Right atrium auricular region (tissue), 2 donors: ENCODE data around the gene MYO1D. TPM values are rescaled to one million over a fixed set of nuclear protein-coding genes. Genes with fewer than 3 reads are reported as not detected.

Experiments
- DNase-seq: peaks from one replicate; pipeline ENCODE4 v3.0.0-alpha.2; 2019; ENCODE audit warnings: low spot score
- H3K27ac ChIP-seq, 2 donors: fragments of 200-600 bp; sonication (generic); 1 replicate in 1 of 2; 2 replicates in 1 of 2; pipeline ENCODE4 v1.5.1; 2016 to 2019
- H3K27me3 ChIP-seq, 2 donors: fragments of 200-600 bp; sonication (generic); one replicate each; pipeline versions ENCODE4 v1.5.1 to v1.6.0; 2017 to 2019
- H3K36me3 ChIP-seq: fragments of 200-600 bp; sonication (generic); one replicate; pipeline ENCODE4 v1.5.1; 2016
- H3K4me1 ChIP-seq, 2 donors: fragments of 200-600 bp; sonication (generic); one replicate each; pipeline versions ENCODE4 v1.5.1 to v1.6.0; 2017 to 2019
- H3K4me3 ChIP-seq, 2 donors: fragments of 200-600 bp; sonication (generic); 1 replicate in 1 of 2; 2 replicates in 1 of 2; pipeline ENCODE4 v1.5.1; 2017 to 2019; ENCODE audit warnings: mild to moderate bottlenecking in 1 of 2, moderate library complexity in 1 of 2
- H3K9me3 ChIP-seq, 2 donors: fragments of 200-600 bp; sonication (generic); one replicate each; pipeline ENCODE4 v1.5.1; 2019
- total RNA-seq, 2 donors: library from RNA; depleted of rRNA; stranded (reverse); fragments of >200 nt; gene quantifications; one replicate each; pipeline ENCODE4 v1.1.0, GENCODE V29; 2016
- TF ChIP-seq, protein P1 (sequence below), 2 donors: fragments of 200-600 bp; sonication (generic); IDR thresholded peaks; one replicate each; pipeline ENCODE4 v1.5.1; 2019; ENCODE audit warnings: antibody characterized with exemption in 2 of 2

The MYO1D gene
- total RNA-seq, 2 donors from 2014 or later: 21.9 to 25.1 TPM

DNA sequence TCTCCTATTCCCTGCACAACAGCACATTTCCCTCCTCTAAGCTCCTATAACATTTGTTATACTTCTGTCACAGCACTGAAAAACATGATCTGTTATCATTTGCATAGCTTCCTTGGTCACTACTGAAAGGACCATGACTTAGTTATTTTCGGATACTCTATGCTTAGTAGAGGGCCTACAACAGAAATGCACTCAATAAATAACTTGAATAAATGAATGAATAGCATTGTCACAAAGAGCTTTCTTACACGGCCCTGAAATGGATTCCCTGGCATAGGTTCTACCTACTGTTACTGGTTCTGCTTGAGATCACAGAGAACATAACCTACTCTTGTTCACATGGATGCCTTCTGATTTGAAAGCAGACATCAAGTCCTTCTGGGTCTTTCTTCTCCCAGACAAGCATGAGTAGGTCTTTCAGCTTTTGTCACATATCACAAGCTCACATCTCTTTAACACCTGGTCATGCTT, 41.6 kb downstream of the MYO1D start:
- DNase-seq: no peak
- H3K36me3 ChIP-seq: no peaks in the 10 kb centered on the region
- TF ChIP-seq, protein P1, sequence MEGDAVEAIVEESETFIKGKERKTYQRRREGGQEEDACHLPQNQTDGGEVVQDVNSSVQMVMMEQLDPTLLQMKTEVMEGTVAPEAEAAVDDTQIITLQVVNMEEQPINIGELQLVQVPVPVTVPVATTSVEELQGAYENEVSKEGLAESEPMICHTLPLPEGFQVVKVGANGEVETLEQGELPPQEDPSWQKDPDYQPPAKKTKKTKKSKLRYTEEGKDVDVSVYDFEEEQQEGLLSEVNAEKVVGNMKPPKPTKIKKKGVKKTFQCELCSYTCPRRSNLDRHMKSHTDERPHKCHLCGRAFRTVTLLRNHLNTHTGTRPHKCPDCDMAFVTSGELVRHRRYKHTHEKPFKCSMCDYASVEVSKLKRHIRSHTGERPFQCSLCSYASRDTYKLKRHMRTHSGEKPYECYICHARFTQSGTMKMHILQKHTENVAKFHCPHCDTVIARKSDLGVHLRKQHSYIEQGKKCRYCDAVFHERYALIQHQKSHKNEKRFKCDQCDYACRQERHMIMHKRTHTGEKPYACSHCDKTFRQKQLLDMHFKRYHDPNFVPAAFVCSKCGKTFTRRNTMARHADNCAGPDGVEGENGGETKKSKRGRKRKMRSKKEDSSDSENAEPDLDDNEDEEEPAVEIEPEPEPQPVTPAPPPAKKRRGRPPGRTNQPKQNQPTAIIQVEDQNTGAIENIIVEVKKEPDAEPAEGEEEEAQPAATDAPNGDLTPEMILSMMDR (IDR thresholded peaks at IDR 0.05): no peak
- peaks cover 0 to 5% of the 10 kb centered on the region in 2 donors for H3K4me1 ChIP-seq
- H3K27ac ChIP-seq: no peak overlapping the region
- no peaks in the 10 kb centered on the region for H3K27me3 ChIP-seq
- no peaks in the 10 kb centered on the region for H3K9me3 ChIP-seq
- H3K4me3 ChIP-seq: no peak overlapping the region

GRCh38 chr17:32834104-32834503, 42.8 kb downstream of the MYO1D start:
- TF ChIP-seq, protein P1 (IDR thresholded peaks at IDR 0.05): no peak
- no peaks in the 10 kb centered on the region for H3K27me3 ChIP-seq
- no peak for DNase-seq
- H3K9me3 ChIP-seq: no peaks in the 10 kb centered on the region
- peaks cover 0 to 10% of the 10 kb centered on the region in 2 donors for H3K4me1 ChIP-seq
- H3K4me3 ChIP-seq: no peak overlapping the region
- no peak overlapping the region for H3K27ac ChIP-seq
- H3K36me3 ChIP-seq: no peaks in the 10 kb centered on the region

- H3K4me3 ChIP-seq: no peak overlapping the region
- peaks cover 0 to 16% of the 10 kb centered on the region in 2 donors for H3K4me1 ChIP-seq
- H3K27me3 ChIP-seq: no peaks in the 10 kb centered on the region
- TF ChIP-seq, protein P1 (IDR thresholded peaks at IDR 0.05): no peak
- DNase-seq: no peak
- H3K36me3 ChIP-seq: no peaks in the 10 kb centered on the region
- no peak overlapping the region for H3K27ac ChIP-seq
- H3K9me3 ChIP-seq: no peaks in the 10 kb centered on the region
Observed at GRCh38 chr17:32833526-32833925, 43.4 kb downstream of the MYO1D start.

- no peak for DNase-seq
- TF ChIP-seq, protein P1 (IDR thresholded peaks at IDR 0.05): no peak
- Histone ChIP-seq H3K9me3 (no peaks in the 10 kb centered on the region), H3K4me3 (no peak overlapping the region), H3K27me3 (no peaks in the 10 kb centered on the region), H3K4me1 (peaks cover 0 to 18% of the 10 kb centered on the region in 2 donors), H3K27ac (no peak overlapping the region), H3K36me3 (no peaks in the 10 kb centered on the region)
Observed at GRCh38 chr17:32833076-32833475, 43.8 kb downstream of the MYO1D start.

- H3K4me3 ChIP-seq: no peak overlapping the region
- H3K36me3 ChIP-seq: no peaks in the 10 kb centered on the region
- H3K27ac ChIP-seq: no peak overlapping the region
- H3K9me3 ChIP-seq: no peaks in the 10 kb centered on the region
- peaks cover 0 to 18% of the 10 kb centered on the region in 2 donors for H3K4me1 ChIP-seq
- H3K27me3 ChIP-seq: no peaks in the 10 kb centered on the region
- no peak for DNase-seq
- TF ChIP-seq, protein P1 (IDR thresholded peaks at IDR 0.05): no peak
Observed at GRCh38 chr17:32831627-32832243, 45.2 kb downstream of the MYO1D start.

- DNase-seq: no peak
- peaks cover 0 to 18% of the 10 kb centered on the region in 2 donors for H3K4me1 ChIP-seq
- TF ChIP-seq, protein P1 (IDR thresholded peaks at IDR 0.05): no peak
- no peak overlapping the region for H3K4me3 ChIP-seq
- H3K27ac ChIP-seq: no peak overlapping the region
- H3K36me3 ChIP-seq: no peaks in the 10 kb centered on the region
- no peaks in the 10 kb centered on the region for H3K27me3 ChIP-seq
- no peaks in the 10 kb centered on the region for H3K9me3 ChIP-seq
Observed at GRCh38 chr17:32831223-32831622, 45.7 kb downstream of the MYO1D start.
